Right atrium auricular region (tissue), 2 donors: ENCODE data around the gene OR6B2. TPM values are rescaled to one million over a fixed set of nuclear protein-coding genes. Genes with fewer than 3 reads are reported as not detected.

Source experiments
- DNase-seq: peaks from one replicate; pipeline ENCODE4 v3.0.0-alpha.2; 2019; ENCODE audit warnings: low spot score
- H3K27ac ChIP-seq, 2 donors: fragments of 200-600 bp; sonication (generic); 1 replicate in 1 of 2; 2 replicates in 1 of 2; pipeline ENCODE4 v1.5.1; 2016 to 2019
- H3K27me3 ChIP-seq, 2 donors: fragments of 200-600 bp; sonication (generic); one replicate each; pipeline versions ENCODE4 v1.5.1 to v1.6.0; 2017 to 2019
- H3K36me3 ChIP-seq: fragments of 200-600 bp; sonication (generic); one replicate; pipeline ENCODE4 v1.5.1; 2016
- H3K4me1 ChIP-seq, 2 donors: fragments of 200-600 bp; sonication (generic); one replicate each; pipeline versions ENCODE4 v1.5.1 to v1.6.0; 2017 to 2019
- H3K4me3 ChIP-seq, 2 donors: fragments of 200-600 bp; sonication (generic); 1 replicate in 1 of 2; 2 replicates in 1 of 2; pipeline ENCODE4 v1.5.1; 2017 to 2019; ENCODE audit warnings: mild to moderate bottlenecking in 1 of 2, moderate library complexity in 1 of 2
- H3K9me3 ChIP-seq, 2 donors: fragments of 200-600 bp; sonication (generic); one replicate each; pipeline ENCODE4 v1.5.1; 2019
- CTCF ChIP-seq, 2 donors: fragments of 200-600 bp; sonication (generic); IDR thresholded peaks; one replicate each; pipeline ENCODE4 v1.5.1; 2019; ENCODE audit warnings: antibody characterized with exemption in 2 of 2
- total RNA-seq, 2 donors: library from RNA; depleted of rRNA; stranded (reverse); fragments of >200 nt; gene quantifications; one replicate each; pipeline ENCODE4 v1.1.0, GENCODE V29; 2016

Gene OR6B2
- total RNA-seq, 2 donors from 2014 or later, result not detected

- H3K9me3 ChIP-seq, result no peaks in the 10 kb centered on the region
- H3K4me3 ChIP-seq, result no peak overlapping the region
- H3K36me3 ChIP-seq, result peaks cover 45% of the 10 kb centered on the region
- peak; percentile 70 to 78 for TF ChIP-seq CTCF (IDR thresholded peaks at IDR 0.05)
- no peak overlapping the region for H3K27ac ChIP-seq
- H3K27me3 ChIP-seq, result no peaks in the 10 kb centered on the region
- no peak for DNase-seq
- H3K4me1 ChIP-seq, result peaks cover 0 to 22% of the 10 kb centered on the region in 2 donors
Measured at GRCh38 chr2:240021488-240022104, 8.6 kb downstream of the OR6B2 start.

GRCh38 chr2:240018071-240018750, 12.0 kb downstream of the OR6B2 start:
- TF ChIP-seq CTCF (IDR thresholded peaks at IDR 0.05), result no peak
- peaks cover 71% of the 10 kb centered on the region for H3K36me3 ChIP-seq

GRCh38 chr2:240014327-240014726, 15.9 kb downstream of the OR6B2 start:
- Histone ChIP-seq H3K4me1 (no peaks in the 10 kb centered on the region), H3K4me3 (no peak overlapping the region), H3K27me3 (no peaks in the 10 kb centered on the region), H3K36me3 (peaks cover 88% of the 10 kb centered on the region), H3K27ac (no peak overlapping the region), H3K9me3 (no peaks in the 10 kb centered on the region)
- DNase-seq, result no peak
- no peak for TF ChIP-seq CTCF (IDR thresholded peaks at IDR 0.05)

More at GRCh38 chr2:240018071-240018750, 12.0 kb downstream of the OR6B2 start:
- no peak for DNase-seq
- H3K27me3 ChIP-seq, result no peaks in the 10 kb centered on the region
- H3K4me1 ChIP-seq, result peaks cover 0 to 8% of the 10 kb centered on the region in 2 donors
- no peaks in the 10 kb centered on the region for H3K9me3 ChIP-seq
- no peak overlapping the region for H3K4me3 ChIP-seq
- no peak overlapping the region for H3K27ac ChIP-seq

- Histone ChIP-seq H3K36me3 (peaks cover 87% of the 10 kb centered on the region), H3K27me3 (no peaks in the 10 kb centered on the region), H3K4me1 (no peaks in the 10 kb centered on the region), H3K9me3 (no peaks in the 10 kb centered on the region), H3K27ac (no peak overlapping the region), H3K4me3 (no peak overlapping the region)
- peak in 1 of 2 donors; percentile 21 for TF ChIP-seq CTCF (IDR thresholded peaks at IDR 0.05)
- no peak for DNase-seq
Measured at GRCh38 chr2:240013343-240013742, 16.9 kb downstream of the OR6B2 start.

GRCh38 chr2:240002983-240003382, 27.2 kb downstream of the OR6B2 start:
- H3K9me3 ChIP-seq, result no peaks in the 10 kb centered on the region
- no peak overlapping the region for H3K27ac ChIP-seq
- H3K4me1 ChIP-seq, result no peaks in the 10 kb centered on the region
- no peaks in the 10 kb centered on the region for H3K27me3 ChIP-seq
- peaks cover 97% of the 10 kb centered on the region for H3K36me3 ChIP-seq
- no peak for DNase-seq
- no peak for TF ChIP-seq CTCF (IDR thresholded peaks at IDR 0.05)
- no peak overlapping the region for H3K4me3 ChIP-seq
